ENCODE data around the gene NPAS3. TPM values are rescaled to one million over a fixed set of nuclear protein-coding genes. Genes with fewer than 3 reads are reported as not detected.
A peak's percentile ranks its signal among the peaks of the same experiment; 100 is the strongest.

Gene NPAS3
- total RNA-seq, 1 donor from 2014 or later: 2.4 TPM

GRCh38 chr14:33707716-33708115, 769.0 kb downstream of the NPAS3 start:
- Mint-ChIP-seq H3K27ac (ENCODE audit: unreplicated experiment) (peak overlapping the region; percentile 46), H3K4me3 (ENCODE audit: unreplicated experiment) (no peak overlapping the region), H3K4me1 (ENCODE audit: low read depth, unreplicated experiment) (peaks cover 16% of the 10 kb centered on the region), H3K36me3 (ENCODE audit: unreplicated experiment) (no peaks in the 10 kb centered on the region), H3K9me3 (ENCODE audit: unreplicated experiment) (peaks cover 3% of the 10 kb centered on the region), H3K27me3 (ENCODE audit: unreplicated experiment) (no peaks in the 10 kb centered on the region)
- no peak for DNase-seq
- no peak for TF ChIP-seq CTCF (IDR thresholded peaks at IDR 0.05; ENCODE audit: partially characterized antibody, unreplicated experiment)

- TF ChIP-seq CTCF (IDR thresholded peaks at IDR 0.05; ENCODE audit: partially characterized antibody, unreplicated experiment): no peak
- Mint-ChIP-seq H3K9me3 (ENCODE audit: unreplicated experiment) (peaks cover 4% of the 10 kb centered on the region), H3K4me1 (ENCODE audit: low read depth, unreplicated experiment) (peaks cover 16% of the 10 kb centered on the region), H3K27ac (ENCODE audit: unreplicated experiment) (no peak overlapping the region), H3K4me3 (ENCODE audit: unreplicated experiment) (no peak overlapping the region), H3K27me3 (ENCODE audit: unreplicated experiment) (no peaks in the 10 kb centered on the region), H3K36me3 (ENCODE audit: unreplicated experiment) (no peaks in the 10 kb centered on the region)
- DNase-seq: no peak
Measured at GRCh38 chr14:33709283-33709682, 770.6 kb downstream of the NPAS3 start.

GRCh38 chr14:33709711-33710110, 771.0 kb downstream of the NPAS3 start:
- peaks cover 16% of the 10 kb centered on the region for H3K4me1 Mint-ChIP-seq (ENCODE audit: low read depth, unreplicated experiment)
- no peak for TF ChIP-seq CTCF (IDR thresholded peaks at IDR 0.05; ENCODE audit: partially characterized antibody, unreplicated experiment)
- DNase-seq: no peak
- H3K36me3 Mint-ChIP-seq (ENCODE audit: unreplicated experiment): no peaks in the 10 kb centered on the region
- no peak overlapping the region for H3K27ac Mint-ChIP-seq (ENCODE audit: unreplicated experiment)
- H3K27me3 Mint-ChIP-seq (ENCODE audit: unreplicated experiment): no peaks in the 10 kb centered on the region
- H3K9me3 Mint-ChIP-seq (ENCODE audit: unreplicated experiment): peaks cover 4% of the 10 kb centered on the region
- no peak overlapping the region for H3K4me3 Mint-ChIP-seq (ENCODE audit: unreplicated experiment)

- no peaks in the 10 kb centered on the region for H3K27me3 Mint-ChIP-seq (ENCODE audit: unreplicated experiment)
- TF ChIP-seq CTCF (IDR thresholded peaks at IDR 0.05; ENCODE audit: partially characterized antibody, unreplicated experiment): no peak
- no peak for DNase-seq
- peaks cover 16% of the 10 kb centered on the region for H3K4me1 Mint-ChIP-seq (ENCODE audit: low read depth, unreplicated experiment)
- no peaks in the 10 kb centered on the region for H3K36me3 Mint-ChIP-seq (ENCODE audit: unreplicated experiment)
- no peak overlapping the region for H3K4me3 Mint-ChIP-seq (ENCODE audit: unreplicated experiment)
- H3K9me3 Mint-ChIP-seq (ENCODE audit: unreplicated experiment): peaks cover 4% of the 10 kb centered on the region
- H3K27ac Mint-ChIP-seq (ENCODE audit: unreplicated experiment): no peak overlapping the region
Measured at GRCh38 chr14:33710273-33710672, 771.6 kb downstream of the NPAS3 start.

- Mint-ChIP-seq H3K4me3 (ENCODE audit: unreplicated experiment) (no peak overlapping the region), H3K27ac (ENCODE audit: unreplicated experiment) (no peak overlapping the region), H3K4me1 (ENCODE audit: low read depth, unreplicated experiment) (peaks cover 16% of the 10 kb centered on the region), H3K9me3 (ENCODE audit: unreplicated experiment) (peaks cover 4% of the 10 kb centered on the region), H3K27me3 (ENCODE audit: unreplicated experiment) (no peaks in the 10 kb centered on the region), H3K36me3 (ENCODE audit: unreplicated experiment) (no peaks in the 10 kb centered on the region)
- no peak for DNase-seq
- TF ChIP-seq CTCF (IDR thresholded peaks at IDR 0.05; ENCODE audit: partially characterized antibody, unreplicated experiment): no peak
Measured at GRCh38 chr14:33711194-33711593, 772.5 kb downstream of the NPAS3 start.

Measured in glutamatergic neuron (in vitro differentiated cells).